ENCODE measurements around the gene MAU2. TPM values are rescaled to one million over a fixed set of nuclear protein-coding genes. Genes with fewer than 3 reads are reported as not detected.

MAU2 gene
- total and polyA plus RNA-seq, 2 of the 13 experiments (the other 11 are each of a cell fraction or from before 2014, with no cell fraction given): 16.8 to 33.8 TPM

- intact Hi-C loops (cut with micrococcal nuclease; ENCODE audit: unreplicated experiment): loop anchor here (2.0 kb wide), 1 partner anchor 14 kb away; no protein-coding TSS in a partner anchor
- CTCF ChIA-PET (ENCODE audit: low intra/inter-chr PET ratio, low total read pairs): no interaction called here
- no peaks in the 10 kb centered on the region for H3K36me3 ChIP-seq (replicated peaks in 1 of 2; ENCODE audit: control insufficient read depth in 1 of 2, insufficient read depth in 2 of 2, low read length in 2 of 2)
- H3K27me3 ChIP-seq (ENCODE audit: control insufficient read depth in 1 of 2, insufficient read depth in 2 of 2, low read length in 2 of 2): no peaks in the 10 kb centered on the region; a peak in 1 of 5 replicates
- DNase-seq (ENCODE audit: low spot score) (peak; percentile 38), FAIRE-seq (peak; percentile 87), ATAC-seq (peak; percentile 4; the same call in 2 of the 3 replicates)
- 11% methylated on average over 13 of the region's 13 CpGs for WGBS (ENCODE audit: low lambda C conversion rate)
- BruUV-seq (replicated peaks): TSS peak; percentile 33
- H3K4me2 ChIP-seq (ENCODE audit: low read depth, low read length): peak overlapping the region; percentile 81
- no peaks in the 10 kb centered on the region for H4K20me1 ChIP-seq (ENCODE audit: insufficient read depth, low read length)
- H3K9me3 ChIP-seq (ENCODE audit: low read length): no peaks in the 10 kb centered on the region
- POLR2A ChIA-PET: interaction anchor here (1.0 to 1.8 kb wide), 4 partner anchors 14 to 21 kb away, joined by 3 to 6 read pairs (median 3); partner anchors contain the start of gene GATAD2A
- peak overlapping the region; percentile 57 for H2AFZ ChIP-seq (ENCODE audit: low read length)
- H3K4me3 ChIP-seq (replicated peaks in 1 of 3; ENCODE audit: insufficient read depth in 1 of 3, low read depth in 2 of 3, low read length in 3 of 3): peak overlapping the region; percentile 34 to 41 (median 37); a peak in 5 of 6 replicates
- peaks cover 66% of the 10 kb centered on the region for H3K4me1 ChIP-seq (ENCODE audit: insufficient read depth, low read length)
- peak overlapping the region; percentile 75 for H3K27ac ChIP-seq (ENCODE audit: extremely low read length, insufficient read depth, low read length)
- peak overlapping the region; percentile 62 for H3K9ac ChIP-seq (ENCODE audit: insufficient read depth, low read depth, low read length)
- in situ Hi-C loops (cut with HindIII; ENCODE audit: extremely low pct_ligation_motif_present, low pct_unique_long_range_greater_than_20kb): no loop called here
- H3K79me2 ChIP-seq (ENCODE audit: insufficient read depth, low read length): peaks cover 62% of the 10 kb centered on the region
- TF ChIP-seq MIXL1 (CRISPR knock-in tag; IDR thresholded peaks at IDR 0.05) (0 out of 2 replicates have a peak, but pooled peaks have one; percentile 28), CREB1 (IDR thresholded peaks at IDR 0.05) (no peak), CREB1 (CRISPR knock-in tag; IDR thresholded peaks at IDR 0.05) (peak; percentile 31; the same call in 1 of the 2 replicates), KAT8 (CRISPR knock-in tag; IDR thresholded peaks at IDR 0.05) (peak; percentile 52; the same call in 1 of the 2 replicates), IRF1 (CRISPR knock-in tag; IDR thresholded peaks at IDR 0.05; ENCODE audit: low read depth) (no peak), E2F1 (CRISPR knock-in tag; IDR thresholded peaks at IDR 0.05) (no peak), SOX13 (IDR thresholded peaks at IDR 0.05) (no peak), SOX13 (CRISPR knock-in tag; conservative IDR thresholded peaks at IDR 0.05 in 1 of 2, IDR thresholded peaks at IDR 0.05 in 1 of 2) (0 out of 4 replicates have a peak, but pooled peaks of 1 of the 2 experiments have one; percentile 9), ELF1 (CRISPR knock-in tag; IDR thresholded peaks at IDR 0.05) (peak; percentile 38; the same call in 1 of the 2 replicates), GABPA (IDR thresholded peaks at IDR 0.05; ENCODE audit: low read depth, low read length) (peak; percentile 46), GABPA (CRISPR knock-in tag; IDR thresholded peaks at IDR 0.05; ENCODE audit: low read depth) (peak; percentile 64), HMGXB3 (CRISPR knock-in tag; IDR thresholded peaks at IDR 0.05; ENCODE audit: borderline replicate concordance) (0 out of 2 replicates have a peak, but pooled peaks have one; percentile 22), GZF1 (CRISPR knock-in tag; IDR thresholded peaks at IDR 0.05) (0 out of 2 replicates have a peak, but pooled peaks have one; percentile 29), SIX4 (CRISPR knock-in tag; IDR thresholded peaks at IDR 0.05) (peak; percentile 90), GABPB1 (CRISPR knock-in tag; IDR thresholded peaks at IDR 0.05) (peak; percentile 23), HNF4A (CRISPR knock-in tag; IDR thresholded peaks at IDR 0.05) (peak; percentile 44; the same call in 1 of the 2 replicates)
These were observed 68.2 kb downstream of the MAU2 start for GRCh38 chr19:19388568-19389555.

Data from HepG2 (cell line).